ENCODE data around the gene COMMD1.
"Not testable (repeated sequence)": the region's sequence is repeated elsewhere in the genome, so short reads cannot be mapped to it uniquely, and the experiment has no call there.

Gene COMMD1

DNA sequence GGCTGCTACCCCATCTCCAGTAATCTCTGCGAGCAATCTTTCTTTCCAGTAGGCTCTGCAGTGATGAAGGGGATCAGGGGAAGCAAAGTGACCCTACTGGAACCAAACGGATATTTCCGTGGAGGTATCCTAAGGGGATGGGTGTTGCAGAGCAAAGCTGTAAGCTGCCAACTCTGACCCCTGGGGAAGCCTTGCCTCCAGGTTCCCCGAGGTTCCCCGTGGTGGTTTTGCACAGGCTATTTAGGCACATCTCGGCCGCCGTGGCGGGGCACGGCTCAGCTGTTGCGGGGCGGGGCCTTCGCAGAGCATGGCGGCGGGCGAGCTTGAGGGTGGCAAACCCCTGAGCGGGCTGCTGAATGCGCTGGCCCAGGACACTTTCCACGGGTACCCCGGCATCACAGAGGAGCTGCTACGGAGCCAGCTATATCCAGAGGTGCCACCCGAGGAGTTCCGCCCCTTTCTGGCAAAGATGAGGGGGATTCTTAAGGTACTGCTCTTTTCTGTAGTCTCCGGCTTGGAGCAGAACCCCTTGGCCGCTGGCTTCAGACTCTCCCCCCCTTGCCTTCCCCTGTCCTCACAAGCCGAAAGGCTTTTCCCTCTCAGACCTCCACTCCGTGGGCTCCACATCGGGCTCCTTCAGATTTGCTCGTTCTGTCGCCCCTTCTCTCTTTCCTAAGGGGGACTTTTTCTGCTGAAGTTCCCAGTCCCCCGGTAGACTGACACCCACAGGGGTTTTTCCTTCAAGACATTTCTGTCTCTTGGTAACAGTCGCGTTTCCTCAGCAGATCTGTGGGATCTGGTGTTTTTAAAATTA lies at the start of gene COMMD1:
Gene COMMD1, plus strand, starts transcription at position 303 of the 814 bp plus-strand sequence. Its CDS starts 5 bp downstream, at position 308.
- DNase-seq, result peak; percentile 39

DNA sequence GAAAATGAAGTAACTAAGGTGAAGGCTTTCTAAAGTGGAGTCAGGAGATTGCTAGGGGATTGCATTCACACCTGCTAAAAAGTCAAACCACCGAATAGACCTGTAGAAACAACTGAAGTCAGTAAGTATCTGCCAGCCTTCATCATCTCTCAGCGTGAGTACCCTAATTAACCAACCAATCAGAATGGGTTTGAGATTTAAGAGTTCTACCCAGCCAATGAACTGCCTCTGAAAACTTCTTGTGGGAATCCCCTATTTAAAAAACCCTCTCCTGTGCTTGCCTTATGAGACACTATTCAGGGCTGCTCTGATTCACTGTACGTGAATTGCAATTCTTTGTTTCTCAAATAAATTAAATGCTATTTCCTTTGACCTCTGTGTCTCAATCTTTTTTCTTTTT lies 48.2 kb upstream of the COMMD1 start:
- no peak for DNase-seq

DNA sequence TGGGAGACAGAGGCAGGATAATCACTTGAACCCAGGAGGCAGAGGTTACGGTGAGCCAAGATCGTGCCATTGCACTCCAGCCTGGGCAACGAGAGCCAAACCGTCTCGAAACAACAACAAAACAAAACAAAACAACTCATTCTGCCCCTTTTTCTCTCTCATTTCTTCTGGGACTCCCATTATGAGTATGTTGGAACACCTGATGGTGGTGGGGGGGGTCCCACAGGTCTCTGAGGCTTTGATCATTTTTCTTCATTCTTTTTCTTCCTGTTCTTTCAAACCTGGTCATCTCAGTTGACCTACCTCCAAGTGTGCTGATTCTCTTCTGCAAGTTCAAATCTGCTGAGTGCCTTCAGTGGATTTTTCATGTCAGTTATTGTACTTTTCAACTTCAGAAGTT lies 43.4 kb upstream of the COMMD1 start:
- no peak for DNase-seq

DNA sequence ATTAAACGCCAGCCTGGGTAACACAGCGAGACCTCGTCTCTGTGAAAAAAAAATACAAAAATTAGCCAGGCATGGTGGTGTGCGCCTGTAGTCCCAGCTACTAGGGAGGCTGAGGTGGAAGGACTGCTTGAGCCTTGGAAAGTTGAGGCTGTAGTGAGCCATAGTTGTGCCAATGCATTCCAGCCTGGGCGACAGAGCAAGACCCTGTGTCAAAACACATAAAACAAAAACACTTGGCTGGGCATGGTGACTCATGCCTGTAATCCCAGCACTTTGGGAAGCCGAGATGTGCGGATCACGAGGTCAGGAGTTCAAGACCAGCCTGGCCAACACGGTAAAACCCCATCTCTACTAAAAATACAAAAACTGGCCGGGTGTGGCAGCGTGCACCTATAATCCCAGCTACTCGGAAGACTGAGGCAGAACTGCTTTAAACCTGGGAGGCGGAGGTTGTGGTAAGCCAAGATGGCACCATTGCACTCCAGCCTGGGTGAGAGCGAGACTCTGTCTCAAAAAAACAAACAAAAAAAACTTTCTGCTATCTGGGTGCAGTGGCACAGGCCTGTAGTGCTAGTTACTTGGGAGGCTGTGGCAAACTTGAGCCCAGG lies 38.9 kb upstream of the COMMD1 start:
- not testable (repeated sequence) for DNase-seq

DNA sequence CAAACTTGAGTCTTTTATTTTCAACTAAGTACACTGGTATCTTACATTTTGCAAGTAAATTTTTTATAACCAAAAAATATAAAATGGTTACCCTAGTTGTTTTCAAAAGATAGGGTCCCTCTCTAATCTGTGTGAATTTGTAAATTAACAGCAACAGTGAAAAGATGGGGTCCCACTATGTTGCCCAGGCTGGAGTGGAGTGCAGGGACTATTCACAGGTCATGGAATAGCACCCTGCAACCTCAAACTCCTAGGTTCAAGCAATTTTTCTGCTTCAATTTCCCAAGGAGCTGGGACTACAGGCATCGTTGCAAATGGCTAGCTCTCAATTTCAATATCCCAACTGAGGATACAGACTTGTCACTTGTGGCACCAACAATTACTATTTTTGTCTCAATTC lies 29.1 kb upstream of the COMMD1 start:
- DNase-seq, result no peak

DNA sequence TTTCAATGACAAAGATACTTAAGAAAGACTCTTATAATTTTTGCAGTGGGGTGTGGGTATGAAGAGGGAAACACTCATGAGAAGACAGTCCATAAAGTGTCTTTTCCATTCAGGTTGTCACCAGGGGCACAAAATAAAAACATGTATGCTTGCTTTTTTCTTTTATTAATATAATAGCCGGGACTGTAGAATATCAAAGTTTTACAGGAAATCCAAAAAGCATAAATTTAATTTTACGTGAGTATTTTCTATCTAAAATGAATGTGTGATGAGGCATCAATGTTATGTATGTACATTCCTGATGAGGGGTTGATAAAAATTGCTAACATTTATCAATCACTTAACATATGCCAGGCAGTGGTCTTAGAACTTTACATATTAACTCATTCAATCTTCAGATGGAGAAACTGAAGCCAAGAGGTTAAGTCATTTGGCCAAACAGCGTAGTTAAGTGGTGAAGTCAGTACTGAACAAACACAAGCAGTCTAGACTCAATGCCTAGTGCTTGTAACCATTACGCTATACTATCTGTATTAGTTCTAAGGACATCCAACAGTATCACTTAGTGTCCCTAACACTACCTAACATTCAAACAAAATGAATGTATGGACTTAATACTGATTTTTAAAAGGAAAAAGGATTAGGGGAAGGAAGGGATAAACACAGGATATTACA lies 27.8 kb upstream of the COMMD1 start:
- DNase-seq, result no peak

DNA sequence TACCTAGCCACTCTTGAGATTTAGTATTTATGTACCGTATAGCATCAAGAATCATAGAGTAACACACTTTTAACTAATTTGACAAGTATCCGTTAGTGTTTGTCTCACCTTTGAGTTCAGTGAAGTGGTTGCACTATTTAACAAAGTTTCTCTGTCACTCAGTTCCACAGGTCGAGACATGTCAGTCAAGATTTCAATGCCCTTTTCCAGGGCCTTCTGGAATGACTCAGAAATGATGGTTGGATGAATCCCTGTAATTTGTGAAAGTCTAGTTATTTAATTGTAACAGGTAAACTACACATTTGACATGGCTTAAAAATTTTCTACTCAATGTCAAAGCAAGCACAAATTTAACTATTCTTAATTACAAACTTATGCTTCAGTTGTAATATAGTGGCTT lies 26.7 kb upstream of the COMMD1 start:
- DNase-seq, result no peak

DNA sequence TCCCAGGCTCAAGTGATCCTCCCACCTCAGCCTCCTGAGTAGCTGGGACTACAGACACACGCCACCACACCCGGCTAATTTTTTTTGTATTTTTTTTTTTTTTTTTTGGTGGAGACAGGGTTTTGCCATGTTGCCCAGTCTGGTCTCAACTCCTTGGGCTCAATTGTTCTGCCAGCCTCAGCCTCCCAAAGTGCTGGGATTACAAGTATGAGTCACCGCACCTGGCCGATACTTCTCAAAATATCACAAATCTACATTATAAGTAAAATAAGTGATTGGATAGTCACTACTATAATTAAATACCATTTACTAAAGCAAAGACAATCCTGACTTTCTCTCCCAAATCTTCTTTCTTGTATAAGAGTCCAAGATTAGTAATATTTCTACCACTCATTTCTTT lies 26.1 kb upstream of the COMMD1 start:
- not testable (repeated sequence) for DNase-seq

DNA sequence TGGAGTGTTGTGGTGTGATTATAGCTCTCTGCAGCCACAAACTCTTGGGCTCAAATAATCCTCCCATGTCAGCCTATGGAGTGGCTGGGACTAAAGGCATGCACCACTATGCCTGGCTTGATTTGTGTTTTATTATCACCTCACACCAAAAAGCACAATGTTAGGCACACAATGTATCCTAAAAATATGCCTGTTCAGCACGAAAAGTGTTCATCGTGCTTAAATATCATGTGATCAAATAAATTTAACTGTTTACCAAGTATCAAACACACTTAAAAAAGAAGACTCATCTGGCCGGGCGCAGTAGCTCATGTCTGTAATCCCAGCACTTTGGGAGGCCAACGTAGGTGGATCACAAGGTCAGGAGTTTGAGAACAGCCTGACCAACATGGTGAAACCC lies 22.6 kb upstream of the COMMD1 start:
- no peak for DNase-seq

DNA sequence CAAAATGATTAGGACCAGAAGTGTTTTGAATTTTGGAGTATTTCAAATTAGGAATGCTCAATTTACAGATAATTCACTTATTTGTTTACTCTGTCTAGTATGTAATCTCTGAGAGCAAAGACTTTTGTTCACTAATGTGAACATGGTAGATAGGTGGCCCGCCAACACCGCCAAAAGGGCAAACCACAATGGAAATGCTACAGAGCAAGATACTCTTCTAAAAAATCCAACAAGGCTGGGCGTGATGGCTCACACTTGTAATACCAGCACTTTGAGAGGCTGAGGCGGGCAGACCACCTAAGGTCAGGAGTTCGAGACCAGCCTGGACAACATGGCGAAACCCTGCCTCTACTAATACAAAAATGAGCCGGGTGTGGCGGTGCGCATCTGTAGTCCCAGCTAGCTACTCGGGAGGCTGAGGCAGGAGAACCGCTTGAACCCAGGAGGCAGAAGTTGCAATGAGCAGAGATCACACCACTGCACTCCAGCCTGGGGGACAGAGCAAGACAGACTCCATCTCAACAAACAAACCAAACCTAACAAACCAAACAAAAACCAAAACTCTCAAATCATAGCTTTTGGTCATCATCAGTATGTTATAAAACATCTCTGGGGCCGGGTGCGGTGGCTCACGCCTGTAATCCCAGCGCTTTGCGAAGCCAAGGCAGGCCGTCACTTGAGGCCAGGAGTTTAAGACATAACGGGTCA lies 19.4 kb upstream of the COMMD1 start:
- no peak for DNase-seq

DNA sequence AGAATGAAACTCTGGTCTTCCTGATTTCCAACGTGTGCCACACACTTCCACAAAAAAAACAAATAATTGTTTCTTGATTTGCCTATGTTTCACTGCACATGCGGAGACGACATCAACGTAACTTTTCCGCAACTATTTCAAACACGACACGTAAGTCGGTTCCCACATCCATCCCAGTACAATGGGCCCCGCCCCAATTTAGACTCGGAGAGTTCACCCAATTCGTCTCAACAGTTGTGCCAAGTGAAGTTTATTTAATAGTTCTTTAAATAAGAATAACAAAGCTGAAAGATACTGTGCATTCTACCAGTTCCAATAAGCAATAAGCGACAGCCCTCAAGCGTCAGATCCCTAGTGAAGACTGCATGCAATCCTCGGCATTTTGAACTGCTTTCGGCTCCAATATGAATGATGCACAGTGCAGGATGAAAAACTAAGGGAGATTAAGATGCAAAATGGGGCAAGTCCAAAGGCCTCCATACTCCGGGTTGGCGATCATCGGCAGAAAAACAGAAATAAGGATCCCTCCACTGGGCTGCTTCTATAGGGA lies 17.7 kb upstream of the COMMD1 start:
- no peak for DNase-seq

DNA sequence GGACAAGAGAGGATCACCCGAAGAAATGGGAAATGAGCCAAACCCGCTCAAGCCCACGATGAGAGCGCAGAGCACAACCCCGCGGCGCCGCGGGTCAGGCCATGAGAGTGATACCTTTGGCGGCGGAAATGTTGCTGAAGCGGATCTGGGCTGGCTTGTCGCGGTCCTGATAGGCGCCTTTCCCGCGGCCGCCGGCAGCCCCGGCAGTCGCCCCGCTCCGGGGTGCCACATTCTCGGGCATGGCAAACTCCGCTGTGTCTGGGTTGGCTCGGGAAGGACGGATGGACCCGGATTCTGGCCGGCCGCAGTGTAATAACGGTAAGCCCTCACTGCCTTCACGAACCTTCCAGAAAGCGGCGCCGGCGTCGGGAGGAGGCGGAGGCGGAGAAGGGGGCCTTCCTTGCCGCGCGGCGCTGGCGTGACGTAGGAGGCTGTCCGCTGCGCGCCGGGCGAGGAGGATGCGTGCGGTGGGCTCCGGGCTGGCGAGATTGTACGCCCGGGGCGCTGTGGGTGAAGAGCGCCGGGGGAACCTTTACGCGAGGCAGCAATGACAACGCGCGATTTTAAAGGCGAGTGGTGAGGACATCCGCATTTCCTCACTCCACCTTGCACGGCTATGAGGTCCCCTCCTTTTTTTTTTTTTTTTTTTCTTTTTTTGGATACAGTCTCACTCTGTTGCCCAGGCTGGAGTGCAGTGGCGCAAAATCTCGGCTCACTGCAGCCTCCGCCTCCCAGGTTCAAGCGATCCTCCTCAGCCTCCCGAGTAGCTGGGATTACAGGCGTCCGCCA lies 17.0 kb upstream of the COMMD1 start, which contains the start of gene CCT4:
Gene CCT4, minus strand, starts transcription at position 390 of the 789 bp plus-strand sequence. Its CDS starts 149 bp downstream, at position 241.
- peak; percentile 75 for DNase-seq

DNA sequence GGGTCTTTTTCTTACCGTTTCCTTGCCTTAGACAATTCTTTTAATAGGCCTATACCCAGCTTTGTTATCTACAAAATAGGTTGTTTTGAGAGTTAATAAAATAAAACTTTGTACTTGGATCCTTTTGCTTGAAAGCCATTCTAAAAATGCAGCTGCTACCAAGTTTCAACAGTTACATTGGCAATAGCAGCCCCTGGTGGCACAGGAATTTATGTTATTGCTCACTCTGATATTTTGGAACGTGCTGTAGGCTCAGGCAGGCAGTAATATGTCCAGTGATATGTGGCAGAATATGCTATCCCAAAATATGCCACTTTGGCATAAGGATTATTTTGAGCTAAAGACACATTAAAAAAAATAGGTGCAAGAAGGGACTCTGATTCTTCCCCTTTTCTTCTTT lies 6.7 kb upstream of the COMMD1 start:
- no peak for DNase-seq

DNA sequence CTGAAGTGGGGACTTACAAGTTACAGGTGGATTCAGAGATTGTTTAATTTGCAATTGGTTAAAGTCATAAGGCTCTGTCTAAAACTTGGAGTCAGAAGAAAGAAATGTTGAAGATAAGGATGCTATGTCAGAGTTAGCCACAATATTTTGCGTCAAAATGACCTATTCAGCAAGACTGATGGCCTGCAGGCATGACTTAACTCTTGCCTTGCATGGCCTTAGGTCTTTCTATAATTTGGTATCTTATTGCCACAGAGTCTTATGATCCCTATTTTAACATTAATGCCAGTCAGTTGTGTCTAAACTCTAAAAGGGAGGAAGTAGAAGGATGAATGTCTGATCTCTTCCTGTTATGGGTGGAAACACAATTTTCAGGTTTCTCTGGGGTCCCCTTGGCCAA lies 5.2 kb upstream of the COMMD1 start:
- DNase-seq, result no peak

DNA sequence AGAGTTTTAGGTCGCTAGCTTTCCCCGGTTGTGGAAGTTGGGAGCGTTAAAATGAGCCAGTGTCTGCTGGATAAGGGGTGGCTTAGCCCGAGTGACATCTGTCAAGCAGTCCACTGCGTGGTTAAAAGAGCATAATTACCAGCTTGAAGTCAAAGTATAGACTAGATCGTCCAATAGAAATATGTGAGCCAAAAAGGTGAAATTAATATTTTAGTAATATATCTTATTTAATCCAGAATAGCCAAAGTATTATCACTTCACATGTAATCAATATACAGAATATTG lies 654 bp downstream of the COMMD1 start:
- DNase-seq, result no peak

DNA sequence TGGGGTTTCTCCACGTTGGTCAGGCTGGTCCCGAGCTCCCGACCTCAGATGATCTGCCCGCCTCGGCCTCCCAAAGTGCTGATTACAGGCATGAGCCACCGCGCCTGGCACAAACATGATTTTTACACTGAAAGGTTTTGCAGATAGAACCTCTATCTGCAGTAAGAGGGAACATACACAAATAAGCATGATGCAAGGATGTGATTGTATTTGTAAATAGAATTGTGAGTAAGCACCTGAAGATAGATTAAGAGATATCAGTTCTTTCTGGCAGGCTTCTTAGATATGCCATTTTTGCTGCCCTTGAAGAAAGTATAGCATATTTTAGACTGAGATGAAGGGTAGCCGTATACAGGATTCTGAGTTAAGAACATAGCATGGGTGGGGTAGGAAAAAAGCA lies 3.6 kb downstream of the COMMD1 start:
- DNase-seq, result no peak

DNA sequence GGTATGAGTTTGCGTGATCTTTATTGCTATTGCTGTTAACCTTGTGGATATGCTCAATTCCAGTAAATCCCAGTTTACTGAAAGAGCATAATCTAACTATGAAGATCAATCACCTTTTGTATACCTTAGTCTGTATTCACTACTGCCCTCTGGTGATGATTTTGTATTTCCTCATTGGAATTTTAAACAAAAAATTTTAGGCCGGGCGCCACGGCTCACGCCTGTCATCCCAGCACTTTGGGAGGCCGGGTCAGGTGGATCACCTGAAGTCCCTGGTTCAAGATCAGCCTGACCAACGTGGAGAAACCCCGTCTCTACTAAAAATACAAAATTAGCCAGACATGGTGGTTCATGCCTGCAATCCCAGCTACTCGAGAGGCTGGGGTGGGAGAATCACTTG lies 5.1 kb downstream of the COMMD1 start:
- no peak for DNase-seq

DNA sequence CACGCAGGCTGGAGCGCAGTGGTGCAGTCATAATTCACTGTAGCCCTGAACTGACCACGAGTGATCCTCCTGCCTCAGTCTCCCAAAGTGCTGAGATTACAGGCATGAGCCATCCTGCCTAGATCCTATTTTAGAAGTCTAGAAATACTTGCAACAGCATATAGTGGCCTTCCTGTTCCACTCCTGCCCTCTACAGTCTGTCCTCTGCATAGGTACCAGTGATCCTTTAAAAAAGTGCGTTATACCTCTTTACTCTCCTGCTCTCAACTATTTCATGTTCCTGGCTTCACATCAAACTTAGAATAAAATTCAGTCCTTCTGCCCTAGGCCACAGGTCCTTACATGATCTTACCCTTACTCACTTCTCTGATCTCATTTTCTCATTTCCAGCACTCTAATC lies 6.0 kb downstream of the COMMD1 start:
- DNase-seq, result no peak

DNA sequence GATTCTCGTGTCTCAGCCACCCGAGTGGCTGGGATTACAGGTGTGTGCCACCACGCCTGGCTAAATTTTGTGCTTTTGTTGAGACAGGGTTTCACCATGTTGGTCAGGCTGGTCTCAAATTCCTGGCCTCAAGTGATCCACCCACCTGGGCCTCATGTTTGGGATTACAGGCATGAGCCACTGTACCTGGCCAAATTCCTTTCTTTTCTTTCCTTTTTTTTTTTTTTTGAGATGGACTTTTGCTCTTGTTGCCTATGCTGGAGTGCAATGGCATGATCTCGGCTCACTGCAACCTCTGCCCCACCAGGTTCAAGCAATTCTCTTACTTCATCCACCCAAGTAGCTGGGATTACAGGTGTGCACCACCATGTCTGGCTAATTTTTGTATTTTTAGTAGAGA lies 9.3 kb downstream of the COMMD1 start:
- DNase-seq, result not testable (repeated sequence)

DNA sequence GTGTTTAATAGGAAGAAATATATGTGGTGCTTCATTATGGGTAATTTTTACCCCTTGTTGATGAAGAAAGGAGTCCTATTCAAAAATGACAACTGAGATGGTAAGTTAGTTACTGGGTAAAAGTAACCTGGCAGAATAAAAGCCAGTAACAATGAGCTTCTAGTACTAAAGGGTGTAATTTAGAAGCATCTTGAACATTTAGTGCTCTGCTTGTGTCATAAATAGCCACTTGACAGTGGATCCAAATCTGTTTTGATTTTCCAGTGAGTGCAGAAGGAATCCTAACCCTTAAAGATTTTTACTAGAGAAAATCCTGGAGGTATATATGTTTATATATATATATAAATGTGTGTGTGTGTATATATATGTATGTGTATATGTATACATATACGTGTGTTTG lies 15.1 kb downstream of the COMMD1 start:
- no peak for DNase-seq

DNA sequence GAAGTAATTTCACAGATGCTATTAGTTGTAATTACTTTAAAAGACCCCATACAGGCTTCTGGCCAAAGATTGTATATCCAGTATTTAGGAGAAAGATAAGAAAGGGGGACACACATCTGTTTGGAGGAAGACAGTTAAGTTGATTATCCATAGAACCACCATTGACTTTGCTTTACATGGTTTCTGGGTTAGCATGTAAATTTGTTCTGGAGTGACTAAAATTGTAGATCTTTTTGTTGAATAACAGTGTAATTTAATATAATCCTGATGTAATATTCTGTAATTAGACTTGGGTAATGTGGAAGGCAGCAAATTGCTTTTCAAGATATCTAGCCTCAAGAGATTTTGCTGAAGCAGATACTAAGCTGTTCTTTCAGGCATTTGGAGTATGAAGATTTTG lies 17.2 kb downstream of the COMMD1 start:
- no peak for DNase-seq

DNA sequence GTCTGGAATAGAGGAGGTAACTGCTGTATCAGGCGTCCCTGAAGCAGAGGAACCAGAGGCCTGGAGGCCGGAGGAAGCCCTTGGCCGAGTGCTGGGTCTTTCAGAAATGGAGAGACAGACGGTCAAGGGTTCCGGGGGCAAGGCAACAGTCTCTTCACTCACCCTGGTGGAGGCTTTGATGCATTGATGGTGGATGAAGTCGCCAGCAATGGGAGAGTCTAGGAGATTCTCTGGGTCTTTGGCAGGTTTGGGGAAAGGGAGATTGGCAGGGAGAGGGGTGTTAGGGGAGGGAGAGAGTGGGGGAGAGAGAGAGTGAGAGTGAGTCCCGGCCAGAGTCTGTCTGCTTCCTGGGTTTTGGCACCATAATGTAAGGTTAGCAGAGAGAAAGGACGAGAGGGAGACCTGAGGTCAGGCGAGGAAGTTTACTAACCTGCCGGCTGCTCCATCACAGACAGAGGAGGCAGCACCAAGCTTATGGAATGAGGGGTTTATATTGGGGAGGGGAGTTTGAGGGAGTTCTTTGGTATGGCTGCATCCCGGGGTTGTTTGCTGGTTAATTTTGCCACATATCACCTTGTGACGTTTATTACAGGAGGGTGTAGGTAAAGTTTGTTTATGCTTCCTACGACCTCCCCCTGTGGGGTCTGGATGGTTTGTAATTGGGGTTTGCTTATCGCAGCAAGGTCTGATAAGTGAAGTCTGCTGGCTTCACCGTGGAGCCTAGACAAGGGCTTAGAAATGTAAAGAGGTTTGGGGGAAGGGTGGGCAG lies 19.6 kb downstream of the COMMD1 start:
- DNase-seq, result no peak
